ENCODE data around the gene KIRREL3. TPM values are rescaled to one million over a fixed set of nuclear protein-coding genes. Genes with fewer than 3 reads are reported as not detected.

KIRREL3 gene
- total RNA-seq, 1 donor from 2014 or later = 0.82 TPM

DNA sequence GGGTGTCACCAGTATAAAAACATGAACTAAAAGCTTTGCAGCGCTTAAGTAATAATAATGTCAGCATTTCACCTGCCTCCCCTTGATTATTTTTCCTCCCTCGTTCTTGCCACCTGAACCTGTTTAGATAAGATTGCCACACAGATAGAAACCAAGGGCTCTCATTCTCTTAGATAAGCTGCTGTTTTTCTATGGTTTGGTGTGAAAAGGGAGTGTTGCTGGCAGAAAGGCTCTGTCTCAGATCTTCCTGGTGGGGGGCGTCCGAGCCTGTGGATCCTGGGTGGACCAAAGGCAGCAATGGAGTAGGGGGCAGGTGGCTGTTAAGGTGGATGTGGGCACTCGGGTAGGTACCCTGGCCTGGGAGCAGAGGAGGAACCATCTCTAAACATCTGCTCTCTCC lies 497.6 kb downstream of the KIRREL3 start:
- H3K9me3 Mint-ChIP-seq = peaks cover 3% of the 10 kb centered on the region
- no peak for DNase-seq (ENCODE audit: low read depth, low spot score)
- no peaks in the 10 kb centered on the region for H3K36me3 Mint-ChIP-seq (ENCODE audit: low read depth)
- H3K4me3 Mint-ChIP-seq = no peak overlapping the region
- H3K4me1 Mint-ChIP-seq = no peaks in the 10 kb centered on the region
- TF ChIP-seq, protein P1, sequence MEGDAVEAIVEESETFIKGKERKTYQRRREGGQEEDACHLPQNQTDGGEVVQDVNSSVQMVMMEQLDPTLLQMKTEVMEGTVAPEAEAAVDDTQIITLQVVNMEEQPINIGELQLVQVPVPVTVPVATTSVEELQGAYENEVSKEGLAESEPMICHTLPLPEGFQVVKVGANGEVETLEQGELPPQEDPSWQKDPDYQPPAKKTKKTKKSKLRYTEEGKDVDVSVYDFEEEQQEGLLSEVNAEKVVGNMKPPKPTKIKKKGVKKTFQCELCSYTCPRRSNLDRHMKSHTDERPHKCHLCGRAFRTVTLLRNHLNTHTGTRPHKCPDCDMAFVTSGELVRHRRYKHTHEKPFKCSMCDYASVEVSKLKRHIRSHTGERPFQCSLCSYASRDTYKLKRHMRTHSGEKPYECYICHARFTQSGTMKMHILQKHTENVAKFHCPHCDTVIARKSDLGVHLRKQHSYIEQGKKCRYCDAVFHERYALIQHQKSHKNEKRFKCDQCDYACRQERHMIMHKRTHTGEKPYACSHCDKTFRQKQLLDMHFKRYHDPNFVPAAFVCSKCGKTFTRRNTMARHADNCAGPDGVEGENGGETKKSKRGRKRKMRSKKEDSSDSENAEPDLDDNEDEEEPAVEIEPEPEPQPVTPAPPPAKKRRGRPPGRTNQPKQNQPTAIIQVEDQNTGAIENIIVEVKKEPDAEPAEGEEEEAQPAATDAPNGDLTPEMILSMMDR (conservative IDR thresholded peaks at IDR 0.05) = no peak
- H3K27me3 Mint-ChIP-seq (ENCODE audit: low read depth) = peaks cover 5% of the 10 kb centered on the region
- no peak overlapping the region for H3K27ac Mint-ChIP-seq (ENCODE audit: unreplicated experiment)

DNA sequence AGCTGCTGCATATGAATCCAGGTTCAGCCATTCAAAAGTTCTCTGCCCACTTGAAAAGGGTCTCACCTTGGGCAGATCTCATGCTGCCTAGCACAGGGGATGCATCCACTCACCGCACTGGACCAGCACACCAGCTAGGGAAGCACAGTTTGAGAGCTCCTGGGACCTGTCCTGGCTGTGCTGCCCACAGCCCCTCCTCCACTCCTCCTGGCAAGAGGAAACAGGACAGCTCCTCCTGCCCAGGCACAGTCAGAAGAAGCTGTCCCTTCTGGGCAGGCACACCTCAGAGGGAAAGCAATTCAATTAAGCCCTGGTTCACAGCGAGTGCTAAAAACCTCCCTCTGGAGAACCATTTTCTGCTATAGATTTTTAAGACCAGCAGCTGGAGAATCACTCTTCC lies 498.4 kb downstream of the KIRREL3 start:
- TF ChIP-seq, protein P1 (conservative IDR thresholded peaks at IDR 0.05) = no peak
- DNase-seq (ENCODE audit: low read depth, low spot score) = no peak
- H3K27ac Mint-ChIP-seq (ENCODE audit: unreplicated experiment) = no peak overlapping the region
- H3K27me3 Mint-ChIP-seq (ENCODE audit: low read depth) = no peaks in the 10 kb centered on the region
- peaks cover 3% of the 10 kb centered on the region for H3K9me3 Mint-ChIP-seq
- H3K36me3 Mint-ChIP-seq (ENCODE audit: low read depth) = no peaks in the 10 kb centered on the region
- no peaks in the 10 kb centered on the region for H3K4me1 Mint-ChIP-seq
- no peak overlapping the region for H3K4me3 Mint-ChIP-seq

DNA sequence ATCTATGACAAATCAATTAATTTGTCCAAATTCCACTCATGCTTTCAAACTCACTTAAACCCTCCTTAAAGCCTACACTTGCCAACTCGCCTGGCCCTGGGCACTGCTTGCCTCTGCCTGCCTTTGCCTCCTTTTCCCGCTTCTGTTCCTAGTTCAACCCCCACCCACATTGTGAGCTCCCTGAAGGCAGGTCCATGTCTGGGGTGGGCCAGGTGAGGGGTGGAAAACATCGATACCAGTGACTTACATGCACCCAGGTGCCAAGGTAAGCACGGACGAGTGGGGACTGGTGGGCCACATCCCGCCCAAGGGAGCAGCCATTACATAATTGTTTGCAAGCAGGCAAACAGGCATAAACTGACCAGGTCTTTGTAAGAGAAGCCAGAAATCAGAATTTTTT lies 498.9 kb downstream of the KIRREL3 start:
- no peaks in the 10 kb centered on the region for H3K9me3 Mint-ChIP-seq
- no peak overlapping the region for H3K27ac Mint-ChIP-seq (ENCODE audit: unreplicated experiment)
- no peaks in the 10 kb centered on the region for H3K27me3 Mint-ChIP-seq (ENCODE audit: low read depth)
- no peaks in the 10 kb centered on the region for H3K36me3 Mint-ChIP-seq (ENCODE audit: low read depth)
- no peak for DNase-seq (ENCODE audit: low read depth, low spot score)
- no peaks in the 10 kb centered on the region for H3K4me1 Mint-ChIP-seq
- H3K4me3 Mint-ChIP-seq = no peak overlapping the region
- TF ChIP-seq, protein P1 (conservative IDR thresholded peaks at IDR 0.05) = no peak

DNA sequence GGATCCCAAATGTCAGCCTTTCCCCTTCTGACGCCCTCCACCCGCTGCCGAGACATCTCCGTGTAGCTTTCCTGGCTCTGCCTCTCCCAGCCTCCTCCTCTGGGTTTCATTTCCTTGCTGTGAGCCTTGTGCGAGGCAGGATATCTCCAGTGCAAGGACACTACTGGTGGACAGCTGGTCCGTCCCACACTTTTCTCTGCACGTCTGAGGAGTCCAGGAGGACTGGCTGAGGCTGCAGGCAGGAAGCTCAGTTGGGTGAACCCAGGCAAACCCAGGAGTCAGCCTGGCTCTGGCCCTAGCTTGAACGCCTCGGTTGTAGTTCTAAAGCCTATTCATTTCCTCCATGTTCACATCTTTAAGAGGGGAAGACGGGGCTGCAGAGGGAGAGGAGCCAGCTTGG lies 499.6 kb downstream of the KIRREL3 start:
- Mint-ChIP-seq H3K27me3 (ENCODE audit: low read depth) (no peaks in the 10 kb centered on the region), H3K27ac (ENCODE audit: unreplicated experiment) (peak overlapping the region; percentile 82), H3K36me3 (ENCODE audit: low read depth) (no peaks in the 10 kb centered on the region), H3K4me1 (peaks cover under 1% of the 10 kb centered on the region), H3K9me3 (no peaks in the 10 kb centered on the region), H3K4me3 (no peak overlapping the region)
- TF ChIP-seq, protein P1 (conservative IDR thresholded peaks at IDR 0.05) = no peak
- DNase-seq (ENCODE audit: low read depth, low spot score) = no peak

DNA sequence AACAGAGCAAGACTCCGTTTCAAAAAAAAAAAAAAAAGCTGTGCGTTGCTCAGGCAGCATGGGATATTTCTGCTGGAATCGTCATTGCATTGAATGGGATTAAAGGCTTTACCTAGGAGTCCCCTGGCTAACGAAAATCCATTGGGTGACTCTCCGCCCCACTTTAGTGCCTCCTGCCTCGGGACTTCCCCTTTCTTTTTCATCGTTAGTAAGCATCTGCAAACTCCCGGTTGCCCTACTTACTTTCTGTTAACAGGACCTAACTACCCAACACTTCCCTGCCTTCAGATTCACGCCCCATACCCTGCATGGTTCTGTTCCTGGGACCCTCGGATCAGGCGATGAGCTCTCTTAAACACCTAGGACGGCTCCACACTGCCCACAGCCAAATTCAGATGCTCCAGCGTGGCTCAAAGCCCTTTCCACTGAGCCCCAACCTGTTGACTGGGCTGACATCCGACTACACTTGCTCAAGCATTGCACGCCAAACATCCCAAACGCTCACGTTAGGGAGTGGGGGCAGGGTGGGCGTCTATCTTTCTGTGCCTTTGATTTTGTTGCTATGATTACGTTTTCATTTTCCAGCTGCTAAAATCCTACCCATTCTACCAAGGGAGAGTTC lies 501.3 kb downstream of the KIRREL3 start:
- Mint-ChIP-seq H3K27me3 (ENCODE audit: low read depth) (no peaks in the 10 kb centered on the region), H3K9me3 (no peaks in the 10 kb centered on the region), H3K4me3 (no peak overlapping the region), H3K27ac (ENCODE audit: unreplicated experiment) (peak overlapping the region; percentile 19), H3K4me1 (peaks cover 5% of the 10 kb centered on the region), H3K36me3 (ENCODE audit: low read depth) (no peaks in the 10 kb centered on the region)
- no peak for DNase-seq (ENCODE audit: low read depth, low spot score)
- TF ChIP-seq, protein P1 (conservative IDR thresholded peaks at IDR 0.05) = no peak

Data from neural crest cell (in vitro differentiated cells).